Fibroblast of peridontal ligament (primary cell): ENCODE results near the gene C1orf94.

Experiments used
- DNase-seq: peaks from one replicate; pipeline ENCODE4 v3.0.0-alpha.2; 2010; ENCODE audit errors: extremely low read depth

C1orf94 gene

DNA sequence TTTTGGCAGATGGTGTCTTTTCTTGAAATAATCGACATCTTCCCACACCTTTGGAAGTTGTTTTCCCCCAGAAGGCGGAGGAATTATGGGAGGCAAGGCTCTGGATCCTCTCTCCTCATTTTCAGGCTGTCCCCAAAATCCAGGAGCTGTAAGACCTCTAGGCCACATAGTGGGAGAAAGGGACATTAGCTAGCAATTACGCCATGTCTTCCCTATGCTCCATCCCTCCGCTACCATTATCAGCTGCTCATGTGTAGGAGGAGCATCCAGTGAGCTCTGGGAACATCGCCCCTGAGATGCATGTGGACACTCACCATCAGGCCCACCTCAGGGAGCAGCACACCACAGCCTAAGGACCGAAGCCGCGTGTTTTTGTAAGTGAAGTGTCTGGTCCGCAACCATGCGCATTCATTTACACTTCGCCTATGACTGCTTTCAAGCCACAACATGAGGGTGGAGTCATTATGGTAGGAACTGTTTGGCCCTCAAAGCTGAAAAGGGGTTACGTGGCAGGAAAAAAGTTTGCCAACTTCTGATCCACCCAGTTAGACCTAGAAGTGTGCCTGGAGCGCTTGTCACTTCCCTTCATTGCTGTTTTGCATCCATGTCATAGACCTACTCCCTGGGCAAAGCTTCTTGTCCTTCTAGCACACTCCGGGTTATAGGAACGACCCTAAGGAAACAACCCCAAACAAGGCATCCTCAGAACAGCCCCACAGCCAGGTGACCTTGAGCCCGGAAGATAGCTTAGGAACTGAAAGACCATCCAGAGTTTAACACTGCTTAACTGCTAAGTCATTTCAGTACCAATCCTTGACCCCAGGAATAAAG is 85.5 kb downstream of the C1orf94 start:
- DNase-seq = no peak

DNA sequence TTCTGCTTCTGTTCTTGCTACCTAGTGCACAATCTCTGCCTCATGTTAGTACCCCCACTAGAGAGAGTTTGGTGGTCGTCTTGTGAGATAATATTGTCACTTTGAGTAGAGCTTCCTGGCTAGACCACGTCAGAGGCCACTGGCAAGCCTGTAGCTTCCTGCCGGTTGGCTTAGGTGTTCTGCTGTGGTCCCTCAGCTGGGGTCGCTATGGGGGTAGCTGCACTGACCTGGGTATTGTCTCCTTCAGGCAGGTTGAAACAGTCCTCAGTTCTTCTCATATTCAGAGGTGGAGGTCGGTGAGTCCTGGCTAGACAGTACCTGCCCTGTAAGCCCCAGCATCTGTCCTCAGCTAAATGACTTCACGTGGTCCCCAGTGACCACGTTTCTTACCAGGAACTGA is 86.2 kb downstream of the C1orf94 start:
- DNase-seq = no peak

DNA sequence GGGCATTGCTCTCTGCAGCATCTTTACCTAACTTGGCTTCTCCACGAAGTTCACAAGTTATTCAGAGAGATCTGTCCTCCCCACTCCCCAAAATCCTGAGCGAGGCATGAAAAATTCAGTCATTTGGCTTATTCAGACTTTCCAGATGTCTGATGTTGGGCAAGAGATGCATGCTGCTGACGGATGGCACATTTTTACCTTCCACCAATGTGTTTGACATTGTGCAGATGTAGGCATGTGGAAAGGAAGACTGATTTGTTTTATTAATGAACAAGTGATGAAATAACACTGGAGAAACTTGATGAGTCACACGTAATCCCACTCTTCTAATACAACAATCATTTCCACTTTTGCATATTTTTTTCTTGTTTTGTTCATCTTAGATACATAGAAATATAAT is 86.7 kb downstream of the C1orf94 start:
- no peak for DNase-seq

DNA sequence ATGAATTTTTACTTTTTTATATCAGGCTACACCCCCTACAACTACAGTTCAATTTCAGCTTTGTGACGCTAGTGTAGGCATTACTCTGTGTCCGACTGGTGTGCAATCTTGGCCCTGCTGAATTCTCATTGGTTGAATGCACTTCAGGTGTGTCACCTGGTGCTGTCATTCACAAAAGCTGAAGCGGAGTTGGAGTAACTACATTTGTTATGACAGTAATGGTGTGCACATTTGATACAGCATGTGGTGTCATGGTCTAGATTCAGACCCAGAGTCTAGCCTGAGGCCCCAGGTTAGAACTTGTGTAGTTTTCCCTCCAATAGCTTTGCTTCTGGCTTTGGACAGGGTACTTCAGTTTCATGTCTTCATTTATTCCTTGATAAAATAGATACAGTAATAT is 88.7 kb downstream of the C1orf94 start:
- no peak for DNase-seq

DNA sequence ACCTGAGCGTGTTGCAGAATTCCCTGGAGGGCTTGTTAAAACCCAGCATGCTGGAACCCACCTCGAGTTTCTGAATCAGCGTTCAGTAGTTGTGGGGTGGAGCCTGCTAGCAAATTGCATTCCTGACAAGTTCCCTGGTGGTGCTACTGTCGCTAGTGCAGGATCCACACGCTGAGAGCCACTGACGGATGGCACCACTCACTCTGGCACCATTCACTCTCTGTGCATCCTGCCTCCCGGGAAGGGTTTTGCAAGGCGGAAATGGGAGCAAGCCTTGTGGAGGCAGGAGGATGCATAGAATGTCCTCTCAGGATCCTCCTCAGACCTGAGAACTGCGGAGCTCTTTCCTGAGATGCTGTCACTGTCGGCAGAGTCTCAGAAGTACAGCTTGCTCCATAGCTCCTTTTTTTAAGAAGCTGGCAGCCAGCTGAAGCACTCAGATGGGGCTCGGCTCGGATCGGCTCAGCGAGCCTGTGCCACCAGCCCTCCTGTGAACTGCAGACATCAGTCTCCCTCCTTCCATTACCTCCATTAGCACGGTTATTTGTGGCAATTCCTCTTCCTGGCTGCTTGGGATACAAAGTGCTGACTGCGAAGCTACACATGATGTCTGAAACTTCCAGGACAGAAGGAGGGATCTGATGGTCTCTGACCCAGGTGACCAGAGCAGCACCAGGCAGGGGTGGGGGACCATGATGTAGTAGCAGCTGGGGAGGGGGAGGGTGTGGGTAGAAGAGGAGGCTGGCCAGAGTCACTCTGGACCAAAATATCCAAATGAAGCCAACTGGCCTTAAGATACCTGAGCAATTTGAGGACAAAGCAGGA is 89.6 kb downstream of the C1orf94 start:
- no peak for DNase-seq

DNA sequence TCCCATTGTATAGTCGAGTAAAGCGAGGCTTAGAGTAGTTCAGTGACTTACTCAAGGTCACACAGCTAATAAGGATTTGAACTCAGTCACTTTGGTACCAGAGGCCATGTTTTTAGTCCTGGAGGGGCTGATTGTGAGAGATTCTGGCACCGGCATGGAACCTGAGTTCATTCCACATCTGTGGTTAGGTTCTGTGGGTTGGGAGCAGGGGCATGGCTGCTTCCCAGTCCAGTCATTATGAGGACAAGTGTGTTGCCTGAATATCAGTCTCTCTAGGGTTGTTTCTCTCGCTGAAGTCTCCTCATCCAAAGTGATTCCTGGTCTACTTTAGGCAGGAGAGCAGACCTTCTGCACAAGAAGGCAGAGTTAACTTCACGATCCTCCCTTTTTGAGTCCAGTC is 90.6 kb downstream of the C1orf94 start:
- no peak for DNase-seq

DNA sequence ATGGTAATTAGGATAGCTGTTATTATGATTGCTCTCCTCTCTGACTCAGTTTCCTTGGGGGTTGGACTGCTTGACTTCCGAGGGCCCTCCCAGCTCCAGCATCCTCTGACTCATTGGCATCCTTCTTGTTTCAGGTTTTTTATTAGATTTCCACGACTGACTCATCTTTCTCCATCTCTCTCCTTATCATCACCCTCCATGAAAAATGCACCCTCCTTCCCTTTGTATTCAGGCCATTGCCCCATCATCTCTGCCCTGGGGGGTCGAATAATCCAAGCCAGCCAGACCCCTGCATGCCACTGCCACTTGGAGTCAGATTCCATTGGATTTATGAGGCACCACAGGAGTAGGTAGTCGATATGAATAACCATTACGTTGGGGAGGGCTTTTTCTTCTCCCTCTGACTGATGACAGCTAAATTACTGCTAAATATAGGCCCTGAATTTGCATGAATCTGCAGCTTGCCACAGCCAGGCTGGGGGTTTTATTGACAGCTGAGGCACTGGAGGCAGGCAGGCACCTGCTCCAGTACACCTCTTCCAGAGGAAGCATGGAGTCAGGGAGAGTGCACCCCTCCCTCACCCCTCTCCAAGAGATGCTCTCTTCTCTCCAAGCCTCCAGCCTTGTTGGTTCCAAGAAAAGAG is 91.7 kb downstream of the C1orf94 start:
- DNase-seq = no peak
